Mammary epithelial cell (primary cell): Measurements from ENCODE around the gene MCAT.

Experiments
- CTCF ChIP-seq, 2 donors: IDR thresholded peaks in 1 of 2; conservative IDR thresholded peaks in 1 of 2; 2 replicates each; pipeline ENCODE4 v1.5.1; 2011 to 2012; ENCODE audit warnings: inconsistent platforms in 2 of 2, low read length in 2 of 2, mild to moderate bottlenecking in 2 of 2, control low read depth in 1 of 2, low read depth in 1 of 2; ENCODE audit not compliant: insufficient read depth in 1 of 2; ENCODE audit errors: extremely low read depth in 1 of 2
- EZH2 ChIP-seq: IDR thresholded peaks from 2 replicates; pipeline ENCODE4 v1.6.1; 2012; ENCODE audit warnings: low read length, inconsistent platforms, borderline replicate concordance

DNA sequence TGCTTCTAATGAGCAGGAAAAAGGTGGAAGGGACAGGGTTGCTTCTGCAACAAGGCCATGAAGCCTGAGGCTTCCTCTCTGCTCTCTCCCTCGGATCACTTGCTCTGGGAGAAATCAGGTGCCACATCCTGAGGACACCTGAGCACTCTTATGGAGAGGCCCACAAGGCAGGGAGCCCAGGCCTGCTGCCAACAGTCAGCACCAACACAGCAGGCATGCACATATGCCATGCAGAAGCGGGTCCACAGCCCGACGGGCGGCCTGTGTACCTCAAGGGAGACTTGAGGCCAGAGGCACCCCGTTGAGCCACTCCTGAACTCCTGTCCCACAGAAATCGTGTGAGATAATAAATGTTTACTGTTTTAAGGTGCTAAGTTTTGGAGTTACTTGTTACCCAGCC, 34.3 kb upstream of the MCAT start:
- TF ChIP-seq CTCF (conservative IDR thresholded peaks at IDR 0.05 in 1 of 2, IDR thresholded peaks at IDR 0.05 in 1 of 2; ENCODE audit: extremely low read depth in 1 of 2, insufficient read depth in 1 of 2, low read depth in 1 of 2, low read length in 2 of 2), result no peak
- no peak for TF ChIP-seq EZH2
